ENCODE measurements around the gene RAP1A.

- no peak for TF ChIP-seq POLR2AphosphoS5 (IDR thresholded peaks at IDR 0.05; ENCODE audit: borderline replicate concordance, low read depth, low read length)
- TF ChIP-seq EZH2 (IDR thresholded peaks at IDR 0.05): no peak
Observed at GRCh38 chr1:111654839-111655238, 35.2 kb downstream of the RAP1A start.
